ENCODE measurements around the gene HSD11B2. TPM values are rescaled to one million over a fixed set of nuclear protein-coding genes. Genes with fewer than 3 reads are reported as not detected.

The HSD11B2 gene
- total and polyA plus RNA-seq, 2 experiments from 2014 or later: 0.93 to 2.3 TPM

- no peak for TF ChIP-seq EZH2phosphoT487 (IDR thresholded peaks at IDR 0.05; ENCODE audit: low read depth, severe bottlenecking, unreplicated experiment)
- TF ChIP-seq CTCF (IDR thresholded peaks at IDR 0.05; ENCODE audit: poor library complexity): no peak
- TF ChIP-seq EZH2 (IDR thresholded peaks at IDR 0.05; ENCODE audit: borderline replicate concordance): no peak
- WGBS (ENCODE audit: low lambda C conversion rate, missing lambda C conversion rate): 41% methylated on average over 5 of the region's 5 CpGs
- Histone ChIP-seq H3K9me3 (ENCODE audit: low read depth) (no peaks in the 10 kb centered on the region), H3K27me3 (peaks cover 9% of the 10 kb centered on the region), H3K4me1 (ENCODE audit: insufficient read depth) (peaks cover 12% of the 10 kb centered on the region), H3K27ac (no peak overlapping the region), H2AFZ (no peak overlapping the region), H3K9me2 (replicated peaks; ENCODE audit: insufficient read depth) (no peaks in the 10 kb centered on the region), H3K79me2 (no peaks in the 10 kb centered on the region), H3K36me3 (replicated peaks; ENCODE audit: insufficient read depth, low read depth) (no peaks in the 10 kb centered on the region), H3K4me2 (no peak overlapping the region), H3K4me3 (no peak overlapping the region), H4K20me1 (ENCODE audit: insufficient read depth, poor library complexity, severe bottlenecking) (no peaks in the 10 kb centered on the region)
- DNase-seq (ENCODE audit: low spot score): no peak
Observed at GRCh38 chr16:67424261-67424615, 6.7 kb upstream of the HSD11B2 start.

- WGBS (ENCODE audit: low lambda C conversion rate, missing lambda C conversion rate): 33% methylated on average over 6 of the region's 6 CpGs
- Histone ChIP-seq H3K4me2 (peak overlapping the region; percentile 21), H3K4me1 (ENCODE audit: insufficient read depth) (peaks cover 12% of the 10 kb centered on the region), H3K27ac (no peak overlapping the region), H3K9me3 (ENCODE audit: low read depth) (no peaks in the 10 kb centered on the region), H3K9me2 (replicated peaks; ENCODE audit: insufficient read depth) (no peaks in the 10 kb centered on the region), H3K79me2 (no peaks in the 10 kb centered on the region), H2AFZ (no peak overlapping the region), H3K36me3 (replicated peaks; ENCODE audit: insufficient read depth, low read depth) (no peaks in the 10 kb centered on the region), H4K20me1 (ENCODE audit: insufficient read depth, poor library complexity, severe bottlenecking) (no peaks in the 10 kb centered on the region), H3K4me3 (no peak overlapping the region), H3K27me3 (peaks cover 17% of the 10 kb centered on the region)
- TF ChIP-seq CTCF (IDR thresholded peaks at IDR 0.05; ENCODE audit: poor library complexity) (no peak), EZH2 (IDR thresholded peaks at IDR 0.05; ENCODE audit: borderline replicate concordance) (no peak), EZH2phosphoT487 (IDR thresholded peaks at IDR 0.05; ENCODE audit: low read depth, severe bottlenecking, unreplicated experiment) (no peak)
- DNase-seq (ENCODE audit: low spot score): no peak
Observed at GRCh38 chr16:67425061-67425460, 5.9 kb upstream of the HSD11B2 start.

DNA sequence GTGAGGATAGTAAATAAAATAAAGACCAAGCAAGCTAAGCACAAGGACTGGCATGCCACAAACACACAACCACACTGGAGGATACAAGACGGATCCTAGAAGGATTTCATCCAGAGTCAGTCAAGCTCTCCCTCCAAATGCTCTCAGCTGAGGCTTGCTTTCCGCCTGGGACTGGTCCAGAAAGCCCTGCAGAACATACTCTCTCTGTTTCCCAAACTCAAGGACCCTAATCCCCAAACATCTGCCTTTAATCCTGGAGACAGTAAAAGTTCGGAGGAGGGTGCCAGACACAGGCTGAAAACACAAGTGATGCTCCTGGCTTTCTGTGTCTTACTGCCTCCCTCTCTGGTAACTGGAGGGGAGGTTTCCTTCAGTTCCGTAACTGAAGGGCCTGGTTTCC, 5.3 kb upstream of the HSD11B2 start:
- Histone ChIP-seq H3K4me3 (no peak overlapping the region), H3K27ac (no peak overlapping the region), H3K79me2 (no peaks in the 10 kb centered on the region), H4K20me1 (ENCODE audit: insufficient read depth, poor library complexity, severe bottlenecking) (no peaks in the 10 kb centered on the region), H3K4me1 (ENCODE audit: insufficient read depth) (peaks cover 16% of the 10 kb centered on the region), H2AFZ (no peak overlapping the region), H3K4me2 (no peak overlapping the region), H3K36me3 (replicated peaks; ENCODE audit: insufficient read depth, low read depth) (no peaks in the 10 kb centered on the region), H3K9me3 (ENCODE audit: low read depth) (no peaks in the 10 kb centered on the region), H3K27me3 (peaks cover 22% of the 10 kb centered on the region), H3K9me2 (replicated peaks; ENCODE audit: insufficient read depth) (no peaks in the 10 kb centered on the region)
- no peak for DNase-seq (ENCODE audit: low spot score)
- 51% methylated on average over 4 of the region's 4 CpGs for WGBS (ENCODE audit: low lambda C conversion rate, missing lambda C conversion rate)
- TF ChIP-seq EZH2 (IDR thresholded peaks at IDR 0.05; ENCODE audit: borderline replicate concordance) (no peak), EZH2phosphoT487 (IDR thresholded peaks at IDR 0.05; ENCODE audit: low read depth, severe bottlenecking, unreplicated experiment) (no peak)

DNA sequence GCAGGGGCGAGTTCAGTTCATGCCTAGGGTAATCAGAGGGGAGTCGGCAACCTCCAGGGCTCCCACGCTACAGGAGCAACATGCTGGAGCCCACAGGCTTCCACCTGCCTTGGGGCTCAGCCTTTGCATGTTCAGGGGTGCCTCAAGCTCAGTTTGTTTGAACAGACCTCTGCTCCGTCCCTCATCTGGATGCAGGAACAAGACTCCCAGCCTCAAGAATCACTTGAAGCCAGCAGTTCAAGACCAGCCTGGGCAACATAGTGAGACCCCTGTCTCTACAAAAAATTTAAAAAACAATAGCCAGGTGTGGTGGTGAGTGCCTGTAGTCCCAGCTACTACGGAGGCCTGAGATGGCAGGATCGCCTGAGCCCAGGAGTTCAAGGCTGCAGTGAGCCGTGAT, 4.9 kb upstream of the HSD11B2 start:
- no peak overlapping the region for H3K4me3 ChIP-seq

More for the DNA sequence above, 4.9 kb upstream of the HSD11B2 start:
- H4K20me1 ChIP-seq (ENCODE audit: insufficient read depth, poor library complexity, severe bottlenecking): no peaks in the 10 kb centered on the region
- H2AFZ ChIP-seq: no peak overlapping the region
- no peak overlapping the region for H3K4me2 ChIP-seq
- no peaks in the 10 kb centered on the region for H3K36me3 ChIP-seq (replicated peaks; ENCODE audit: insufficient read depth, low read depth)
- no peaks in the 10 kb centered on the region for H3K79me2 ChIP-seq
- H3K27ac ChIP-seq: no peak overlapping the region
- no peaks in the 10 kb centered on the region for H3K9me3 ChIP-seq (ENCODE audit: low read depth)
- WGBS (ENCODE audit: low lambda C conversion rate, missing lambda C conversion rate): 88% methylated on average over 7 of the region's 7 CpGs
- DNase-seq (ENCODE audit: low spot score): no peak
- H3K4me1 ChIP-seq (ENCODE audit: insufficient read depth): peaks cover 19% of the 10 kb centered on the region
- TF ChIP-seq EZH2 (IDR thresholded peaks at IDR 0.05; ENCODE audit: borderline replicate concordance): no peak
- TF ChIP-seq CTCF (IDR thresholded peaks at IDR 0.05; ENCODE audit: poor library complexity): no peak
- TF ChIP-seq EZH2phosphoT487 (IDR thresholded peaks at IDR 0.05; ENCODE audit: low read depth, severe bottlenecking, unreplicated experiment): no peak
- H3K9me2 ChIP-seq (replicated peaks; ENCODE audit: insufficient read depth): no peaks in the 10 kb centered on the region
- peaks cover 23% of the 10 kb centered on the region for H3K27me3 ChIP-seq
